ENCODE measurements around the gene GRID1. TPM values are rescaled to one million over a fixed set of nuclear protein-coding genes. Genes with fewer than 3 reads are reported as not detected.

The GRID1 gene
- total RNA-seq, 4 donors from 2014 or later: 17.2 to 28.1 (median 23.6) TPM

DNA sequence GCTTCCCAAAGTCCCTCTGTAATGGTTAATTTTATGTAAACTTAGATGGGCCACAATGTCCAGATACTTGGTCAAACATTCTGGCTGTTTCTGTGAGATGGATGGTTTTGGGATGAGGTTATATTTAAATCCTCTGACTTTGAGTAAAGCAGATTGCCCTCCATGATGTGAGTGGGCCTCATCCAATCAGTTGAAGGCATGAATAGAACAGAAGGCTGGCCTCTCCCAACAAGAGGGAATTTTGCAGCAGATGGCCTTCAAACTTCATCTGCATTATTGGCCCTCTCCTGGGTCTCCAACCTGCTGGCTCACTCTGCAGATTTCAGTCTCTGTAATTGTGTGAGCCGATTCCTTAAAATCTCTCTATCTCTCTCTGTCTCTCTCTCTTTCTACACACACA, 362.3 kb downstream of the GRID1 start:
- 79 to 97% methylated on average over 1 of the region's 1 CpG for WGBS, 2 donors

DNA sequence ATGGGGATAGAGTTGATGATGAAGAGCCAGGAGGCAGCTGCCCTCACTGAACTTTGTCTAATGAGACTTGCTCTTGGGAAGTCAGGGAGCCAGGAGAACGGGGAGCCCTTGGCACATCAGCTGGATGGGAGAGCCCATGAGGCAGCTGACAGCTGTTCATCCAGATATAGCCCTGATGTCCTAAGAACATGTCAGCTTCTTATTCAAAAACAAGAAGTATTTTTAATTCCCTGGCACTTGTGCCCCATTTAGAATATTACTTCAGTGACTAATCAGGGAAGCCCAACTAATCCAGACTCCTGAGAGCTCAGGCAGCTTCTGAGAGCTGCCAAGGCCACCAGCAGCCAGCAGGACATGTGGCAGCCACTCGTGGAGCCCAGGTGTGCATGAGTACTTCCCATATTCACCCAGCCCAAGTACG, 363.4 kb downstream of the GRID1 start:
- H3K9me3 ChIP-seq: no peaks in the 10 kb centered on the region
- no peaks in the 10 kb centered on the region for H3K27me3 ChIP-seq
- no peaks in the 10 kb centered on the region for H3K36me3 ChIP-seq
- no peaks in the 10 kb centered on the region for H3K4me1 ChIP-seq
- DNase-seq: no peak
- H3K27ac ChIP-seq: no peak overlapping the region
- WGBS, 2 donors: 74 to 90% methylated on average over 3 of the region's 3 CpGs
- intact Hi-C loops (cut with DNase I): no loop called here
- no peak for TF ChIP-seq POLR2A (IDR thresholded peaks at IDR 0.05)
- TF ChIP-seq, protein P1, sequence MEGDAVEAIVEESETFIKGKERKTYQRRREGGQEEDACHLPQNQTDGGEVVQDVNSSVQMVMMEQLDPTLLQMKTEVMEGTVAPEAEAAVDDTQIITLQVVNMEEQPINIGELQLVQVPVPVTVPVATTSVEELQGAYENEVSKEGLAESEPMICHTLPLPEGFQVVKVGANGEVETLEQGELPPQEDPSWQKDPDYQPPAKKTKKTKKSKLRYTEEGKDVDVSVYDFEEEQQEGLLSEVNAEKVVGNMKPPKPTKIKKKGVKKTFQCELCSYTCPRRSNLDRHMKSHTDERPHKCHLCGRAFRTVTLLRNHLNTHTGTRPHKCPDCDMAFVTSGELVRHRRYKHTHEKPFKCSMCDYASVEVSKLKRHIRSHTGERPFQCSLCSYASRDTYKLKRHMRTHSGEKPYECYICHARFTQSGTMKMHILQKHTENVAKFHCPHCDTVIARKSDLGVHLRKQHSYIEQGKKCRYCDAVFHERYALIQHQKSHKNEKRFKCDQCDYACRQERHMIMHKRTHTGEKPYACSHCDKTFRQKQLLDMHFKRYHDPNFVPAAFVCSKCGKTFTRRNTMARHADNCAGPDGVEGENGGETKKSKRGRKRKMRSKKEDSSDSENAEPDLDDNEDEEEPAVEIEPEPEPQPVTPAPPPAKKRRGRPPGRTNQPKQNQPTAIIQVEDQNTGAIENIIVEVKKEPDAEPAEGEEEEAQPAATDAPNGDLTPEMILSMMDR (IDR thresholded peaks at IDR 0.05): no peak
- no peak overlapping the region for H3K4me3 ChIP-seq (replicated peaks in 1 of 3)

More for the DNA sequence above, 362.3 kb downstream of the GRID1 start:
- no peaks in the 10 kb centered on the region for H3K36me3 ChIP-seq
- intact Hi-C loops (cut with DNase I): no loop called here
- no peak for DNase-seq
- H3K4me3 ChIP-seq (replicated peaks in 1 of 3): no peak overlapping the region
- H3K9me3 ChIP-seq: no peaks in the 10 kb centered on the region
- H3K4me1 ChIP-seq: no peaks in the 10 kb centered on the region
- no peaks in the 10 kb centered on the region for H3K27me3 ChIP-seq
- TF ChIP-seq POLR2A (IDR thresholded peaks at IDR 0.05): no peak
- TF ChIP-seq, protein P1 (IDR thresholded peaks at IDR 0.05): no peak
- H3K27ac ChIP-seq: no peak overlapping the region

DNA sequence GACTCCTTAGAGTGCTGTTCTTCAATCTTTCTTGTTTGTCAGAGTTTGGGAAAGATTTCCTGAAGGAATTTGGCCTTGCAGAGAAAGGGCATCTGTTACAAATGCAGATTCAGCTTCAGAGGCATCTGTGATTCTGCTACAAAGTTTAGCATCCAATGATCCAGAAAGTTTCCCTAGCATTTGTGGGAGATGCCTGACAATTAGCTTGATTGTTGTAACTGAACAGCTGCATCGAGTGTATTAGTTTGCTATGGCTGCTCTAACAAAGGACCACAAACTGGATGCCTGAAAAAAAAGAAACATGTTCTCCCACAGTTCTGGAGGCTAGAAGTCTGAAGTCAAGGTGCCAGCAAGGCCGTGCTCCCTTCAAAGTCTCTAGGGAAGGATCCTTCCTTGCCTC, 365.1 kb downstream of the GRID1 start:
- Histone ChIP-seq H3K27ac (no peak overlapping the region), H3K36me3 (no peaks in the 10 kb centered on the region), H3K9me3 (no peaks in the 10 kb centered on the region), H3K4me1 (no peaks in the 10 kb centered on the region), H3K4me3 (replicated peaks in 1 of 3) (no peak overlapping the region), H3K27me3 (no peaks in the 10 kb centered on the region)
- WGBS, 2 donors: 82 to 88% methylated on average over 2 of the region's 2 CpGs
- DNase-seq: no peak
- TF ChIP-seq, protein P1 (IDR thresholded peaks at IDR 0.05): no peak
- TF ChIP-seq POLR2A (IDR thresholded peaks at IDR 0.05): no peak
- intact Hi-C loops (cut with DNase I): no loop called here

DNA sequence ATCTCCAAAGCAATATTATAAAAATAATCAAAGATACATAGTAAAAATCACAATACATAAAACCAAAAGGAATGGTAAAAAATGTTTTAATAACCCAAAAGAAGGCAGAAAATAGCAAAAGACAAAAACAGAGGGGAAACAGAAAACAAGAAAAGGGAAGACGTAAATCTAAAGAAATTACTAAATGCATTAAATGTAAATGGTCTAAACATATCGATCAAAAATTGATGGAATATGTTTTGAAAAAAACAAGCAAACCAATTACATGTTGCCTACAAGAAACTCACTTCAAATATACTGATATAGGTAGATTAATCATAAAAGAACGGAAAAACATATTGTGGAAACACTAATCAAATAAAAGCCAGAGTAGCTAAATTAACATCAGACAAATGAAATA, 369.1 kb downstream of the GRID1 start:
- no peak for DNase-seq
- H3K36me3 ChIP-seq: no peaks in the 10 kb centered on the region
- TF ChIP-seq POLR2A (IDR thresholded peaks at IDR 0.05): no peak
- TF ChIP-seq, protein P1 (IDR thresholded peaks at IDR 0.05): no peak
- peaks cover 0 to 5% of the 10 kb centered on the region in 2 donors for H3K4me1 ChIP-seq
- WGBS, 2 donors: 96% methylated on average over 3 of the region's 3 CpGs
- H3K27ac ChIP-seq: no peak overlapping the region
- H3K9me3 ChIP-seq: no peaks in the 10 kb centered on the region
- no peaks in the 10 kb centered on the region for H3K27me3 ChIP-seq
- intact Hi-C loops (cut with DNase I): loop anchor here (10.0 kb wide), 1 partner anchor 367 kb away; the partner anchor contains the start of gene GRID1
- no peak overlapping the region for H3K4me3 ChIP-seq (replicated peaks in 1 of 3)

DNA sequence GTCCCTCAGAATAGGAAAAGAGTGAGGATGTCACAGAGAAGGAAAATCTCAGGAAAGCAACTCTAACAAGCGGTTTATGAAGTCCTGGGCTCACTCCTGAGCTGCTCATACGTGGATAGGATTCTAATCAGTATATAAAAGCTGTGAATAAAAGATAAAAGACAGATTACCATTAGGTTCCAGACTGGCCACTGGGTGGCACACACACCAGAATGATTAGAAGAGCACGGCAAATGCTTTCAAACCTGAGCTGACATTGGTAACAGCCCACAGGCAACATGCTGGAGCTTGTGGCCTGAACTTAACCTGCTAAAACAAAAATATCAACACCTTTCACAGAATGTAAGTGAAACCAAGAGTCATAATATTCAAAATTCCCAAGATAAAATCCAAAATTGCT, 370.8 kb downstream of the GRID1 start:
- Histone ChIP-seq H3K27ac (no peak overlapping the region), H3K36me3 (no peaks in the 10 kb centered on the region), H3K4me3 (replicated peaks in 1 of 3) (no peak overlapping the region), H3K27me3 (no peaks in the 10 kb centered on the region), H3K4me1 (peaks cover 0 to 5% of the 10 kb centered on the region in 2 donors), H3K9me3 (no peaks in the 10 kb centered on the region)
- intact Hi-C loops (cut with DNase I): loop anchor here (10.0 kb wide), 1 partner anchor 369 kb away; the partner anchor contains the start of gene GRID1
- DNase-seq: peak; percentile 44 to 61
- TF ChIP-seq, protein P1 (IDR thresholded peaks at IDR 0.05): peak in 4 of 6 experiments; percentile 35 to 55 (median 49)
- TF ChIP-seq POLR2A (IDR thresholded peaks at IDR 0.05): no peak
- 43 to 52% methylated on average over 3 of the region's 3 CpGs for WGBS, 2 donors

All from thyroid gland (tissue), 4 donors.